Measurements from ENCODE around the gene TRAPPC11.

DNA sequence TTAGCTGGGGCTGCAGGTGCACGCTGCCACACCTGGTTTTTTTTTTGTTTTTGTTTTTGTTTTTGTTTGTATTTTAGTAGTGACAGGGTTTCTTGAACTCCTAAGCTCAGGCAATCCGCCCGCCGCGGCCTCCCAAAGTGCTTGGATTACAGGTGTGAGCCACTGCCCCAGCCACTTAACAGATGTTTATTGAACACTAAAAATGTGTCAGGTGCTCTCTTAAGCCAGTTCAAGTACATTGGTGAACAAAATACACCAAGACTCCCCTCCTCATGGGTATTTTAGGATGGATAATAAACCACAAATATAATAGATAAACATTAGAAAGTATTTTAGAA is 69.9 kb downstream of the TRAPPC11 start:
- TF ChIP-seq, protein P1, sequence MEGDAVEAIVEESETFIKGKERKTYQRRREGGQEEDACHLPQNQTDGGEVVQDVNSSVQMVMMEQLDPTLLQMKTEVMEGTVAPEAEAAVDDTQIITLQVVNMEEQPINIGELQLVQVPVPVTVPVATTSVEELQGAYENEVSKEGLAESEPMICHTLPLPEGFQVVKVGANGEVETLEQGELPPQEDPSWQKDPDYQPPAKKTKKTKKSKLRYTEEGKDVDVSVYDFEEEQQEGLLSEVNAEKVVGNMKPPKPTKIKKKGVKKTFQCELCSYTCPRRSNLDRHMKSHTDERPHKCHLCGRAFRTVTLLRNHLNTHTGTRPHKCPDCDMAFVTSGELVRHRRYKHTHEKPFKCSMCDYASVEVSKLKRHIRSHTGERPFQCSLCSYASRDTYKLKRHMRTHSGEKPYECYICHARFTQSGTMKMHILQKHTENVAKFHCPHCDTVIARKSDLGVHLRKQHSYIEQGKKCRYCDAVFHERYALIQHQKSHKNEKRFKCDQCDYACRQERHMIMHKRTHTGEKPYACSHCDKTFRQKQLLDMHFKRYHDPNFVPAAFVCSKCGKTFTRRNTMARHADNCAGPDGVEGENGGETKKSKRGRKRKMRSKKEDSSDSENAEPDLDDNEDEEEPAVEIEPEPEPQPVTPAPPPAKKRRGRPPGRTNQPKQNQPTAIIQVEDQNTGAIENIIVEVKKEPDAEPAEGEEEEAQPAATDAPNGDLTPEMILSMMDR (IDR thresholded peaks at IDR 0.05): no peak
- TF ChIP-seq POLR2A (IDR thresholded peaks at IDR 0.05): no peak
